WTC11 (cell line): Measurements from ENCODE around the gene PRKN.

Source experiments
- ARID4B ChIP-seq: sonication (generic); formaldehyde crosslinking; IDR thresholded peaks from 2 replicates; pipeline ENCODE4 v1.8.0; 2023; ENCODE audit warnings: missing genetic modification reagents, mild to moderate bottlenecking, borderline replicate concordance
- CREB1 ChIP-seq: sonication (generic); formaldehyde crosslinking; IDR thresholded peaks from 2 replicates; pipeline ENCODE4 v1.8.0; 2023; ENCODE audit warnings: mild to moderate bottlenecking, missing genetic modification reagents
- CTCF ChIP-seq: fragments of 200-600 bp; IDR thresholded peaks from 2 replicates; pipeline ENCODE4 v1.8.0; 2022; ENCODE audit warnings: antibody characterized with exemption
- FOXJ3 ChIP-seq: sonication (generic); formaldehyde crosslinking; IDR thresholded peaks from 2 replicates; pipeline ENCODE4 v1.9.0; 2021; ENCODE audit warnings: missing genetic modification reagents, mild to moderate bottlenecking, borderline replicate concordance
- KAT7 ChIP-seq: sonication (generic); formaldehyde crosslinking; IDR thresholded peaks from 2 replicates; pipeline ENCODE4 v1.8.1; 2023; ENCODE audit warnings: missing genetic modification reagents, mild to moderate bottlenecking, borderline replicate concordance
- SP1 ChIP-seq: sonication (generic); formaldehyde crosslinking; conservative IDR thresholded peaks from 2 replicates; pipeline ENCODE4 v1.8.1; 2022; ENCODE audit warnings: missing genetic modification reagents
- TEAD1 ChIP-seq: sonication (generic); formaldehyde crosslinking; IDR thresholded peaks from 2 replicates; pipeline ENCODE4 v1.8.0; 2022; ENCODE audit warnings: mild to moderate bottlenecking, missing genetic modification reagents
- USF1 ChIP-seq: sonication (generic); formaldehyde crosslinking; IDR thresholded peaks from 2 replicates; pipeline ENCODE4 v1.8.0; 2022; ENCODE audit warnings: mild to moderate bottlenecking, missing genetic modification reagents
- ZNF232 ChIP-seq: sonication (generic); formaldehyde crosslinking; IDR thresholded peaks from 2 replicates; pipeline ENCODE4 v1.8.0; 2022; ENCODE audit warnings: mild to moderate bottlenecking, missing genetic modification reagents
- ZNF281 ChIP-seq: sonication (generic); formaldehyde crosslinking; IDR thresholded peaks from 2 replicates; pipeline ENCODE4 v1.8.0; 2023; ENCODE audit warnings: mild to moderate bottlenecking, missing genetic modification reagents

- TF ChIP-seq ZNF232 (CRISPR knock-in tag) = no peak
- no peak for TF ChIP-seq SP1
- TF ChIP-seq CTCF = no peak
- no peak for TF ChIP-seq CREB1 (CRISPR knock-in tag)
- TF ChIP-seq ARID4B (CRISPR knock-in tag) = no peak
- TF ChIP-seq FOXJ3 (CRISPR knock-in tag) = no peak
- TF ChIP-seq USF1 (CRISPR knock-in tag) = no peak
- no peak for TF ChIP-seq ZNF281 (CRISPR knock-in tag)
- no peak for TF ChIP-seq TEAD1 (CRISPR knock-in tag)
- TF ChIP-seq KAT7 = no peak
Observed at GRCh38 chr6:162230147-162230752, 497.3 kb downstream of the PRKN start.
